Left hindlimb (tissue), 1 donor: ENCODE data around the gene RNF115.
"Not testable (repeated sequence)": the region's sequence is repeated elsewhere in the genome, so short reads cannot be mapped to it uniquely, and the experiment has no call there.

ENCODE experiments used
- DNase-seq: peaks from one replicate; pipeline ENCODE4 v3.0.0-alpha.2; 2018

Gene RNF115

DNA sequence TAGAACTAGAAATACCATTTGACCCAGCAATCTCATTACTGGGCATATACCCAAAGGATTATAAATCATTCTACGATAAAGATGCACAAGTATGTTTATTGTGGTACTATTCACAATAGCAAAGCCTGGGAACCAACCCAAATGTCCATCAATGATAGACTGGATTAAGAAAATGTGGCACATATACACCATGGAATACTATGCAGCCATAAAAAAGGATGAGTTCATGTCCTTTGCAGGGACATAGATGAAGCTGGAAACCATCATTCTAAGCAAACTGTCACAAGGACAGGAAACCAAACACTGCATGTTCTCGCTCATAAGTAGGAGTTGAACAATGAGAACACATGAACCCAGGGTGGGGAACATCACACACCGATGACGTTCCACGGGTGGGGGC lies 97.7 kb downstream of the RNF115 start:
- DNase-seq: not testable (repeated sequence)

DNA sequence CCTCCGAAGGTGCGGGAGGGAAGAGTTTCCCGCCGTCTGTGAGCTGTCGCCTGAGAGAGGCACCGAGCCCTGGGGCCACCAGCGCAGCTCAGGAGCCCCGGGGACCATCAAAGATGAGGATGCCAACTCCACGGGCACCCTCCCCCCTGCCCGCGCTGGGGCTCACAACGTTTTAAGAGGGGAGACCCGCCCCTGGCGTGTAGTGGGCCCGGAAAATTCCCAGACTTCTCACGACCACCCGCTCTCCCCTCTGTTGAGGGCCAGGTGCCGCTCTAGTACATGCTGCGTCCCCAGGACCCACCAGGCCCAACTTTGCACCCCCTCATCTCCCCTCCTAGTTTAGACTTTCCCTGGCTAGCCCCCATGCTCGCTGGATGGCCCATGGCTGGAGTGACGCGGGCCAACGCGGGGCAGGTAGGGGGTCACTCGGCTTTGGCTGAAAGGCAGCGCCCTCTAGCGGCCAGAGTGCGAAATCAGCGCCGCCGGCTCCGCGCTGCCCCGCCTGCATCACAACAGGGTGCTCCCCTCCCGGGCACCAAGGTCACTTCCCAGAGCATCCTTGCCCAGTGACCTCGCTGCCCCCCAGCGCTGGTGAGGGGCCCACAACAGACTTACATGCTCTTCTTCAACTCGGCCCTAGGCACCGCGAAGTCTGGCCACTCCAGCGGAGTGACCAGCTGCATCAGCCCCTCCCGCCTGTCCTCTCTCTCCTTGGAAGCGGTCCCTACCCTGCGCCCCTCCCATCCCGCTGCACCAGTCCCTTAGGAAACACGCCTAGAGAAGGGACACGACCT lies 102.8 kb downstream of the RNF115 start:
- DNase-seq: peak; percentile 66

DNA sequence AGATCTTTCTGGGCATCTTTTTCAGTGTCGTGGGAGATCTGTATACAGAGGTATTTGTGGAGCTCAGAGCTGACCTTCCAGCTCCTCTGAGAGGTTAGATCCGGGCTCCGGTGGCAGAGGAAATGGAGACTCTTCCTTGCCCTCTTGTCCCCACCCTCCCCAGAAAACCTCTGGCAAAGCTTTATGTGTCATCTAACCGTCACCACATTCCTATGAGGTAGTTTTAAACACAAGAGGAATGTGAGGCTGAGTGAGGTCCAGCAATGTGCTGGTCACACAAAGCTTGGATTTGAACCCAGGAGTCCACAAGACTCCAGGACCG lies 103.4 kb downstream of the RNF115 start:
- no peak for DNase-seq

DNA sequence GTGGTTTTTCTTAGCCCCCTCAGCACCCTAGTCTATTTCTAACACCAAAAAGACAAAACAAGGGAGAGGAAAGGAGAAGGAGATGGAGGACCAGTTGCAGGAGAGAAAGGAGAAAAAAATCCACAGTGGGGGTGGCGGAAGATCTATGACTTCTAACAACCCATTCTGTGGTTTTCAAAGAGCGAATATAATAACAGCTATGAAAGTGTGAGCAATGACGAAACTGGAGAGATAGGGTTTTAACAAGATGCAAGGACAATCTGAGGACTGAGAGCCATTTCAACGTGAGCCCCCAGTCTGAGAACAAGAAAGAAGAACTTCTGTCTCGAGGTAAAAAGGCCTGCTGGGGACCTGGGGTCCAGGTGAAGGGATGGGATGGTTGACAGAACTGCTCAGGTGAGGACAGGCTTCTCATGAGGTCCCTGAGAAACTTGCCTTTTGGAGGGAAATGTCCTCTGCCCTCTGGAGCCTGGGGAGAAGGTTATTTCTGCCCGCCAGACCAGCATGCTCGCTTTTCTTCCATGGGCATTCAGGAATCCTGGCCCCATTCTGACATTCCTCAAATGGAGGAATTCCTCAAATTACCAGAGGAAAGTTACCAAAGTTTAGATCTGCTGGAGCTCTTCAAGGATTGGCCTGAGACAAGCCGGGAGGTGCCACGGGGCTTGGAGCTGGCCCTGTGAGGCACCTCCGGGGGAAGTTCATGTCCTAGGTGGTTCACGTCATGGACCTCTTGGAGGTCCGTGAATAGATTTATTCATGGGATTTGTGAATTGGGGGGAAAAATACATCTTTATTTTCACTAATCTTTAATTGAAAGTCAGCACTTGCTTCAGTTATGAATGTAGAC lies 104.4 kb downstream of the RNF115 start, which contains the start of gene CD160:
Gene CD160, plus strand, starts transcription at position 270 of the 850 bp plus-strand sequence. CDS start 8,829 bp downstream, outside the sequence.
- DNase-seq: no peak

GRCh38 chr1:145718465-145718864 lies 105.4 kb downstream of the RNF115 start:
- not testable (repeated sequence) for DNase-seq

DNA sequence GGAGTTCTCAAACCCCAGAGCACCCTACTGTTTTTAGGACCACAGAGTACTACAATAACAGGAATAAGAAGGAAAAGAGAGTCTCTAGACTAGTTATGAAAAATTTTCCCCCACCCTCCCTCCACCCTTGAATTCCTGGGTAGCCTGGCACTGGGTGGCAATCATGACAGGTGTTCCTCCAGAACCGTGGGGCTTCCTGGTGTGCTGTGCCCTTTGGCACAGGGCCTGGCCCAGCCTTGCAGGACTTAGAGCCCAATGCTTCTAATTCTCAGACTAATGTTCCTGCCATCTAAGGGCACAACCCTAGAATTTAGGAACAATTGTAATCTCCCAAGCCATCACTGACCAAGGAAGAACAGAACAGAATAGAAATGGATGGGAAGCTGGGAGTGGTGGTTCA lies 106.1 kb downstream of the RNF115 start:
- no peak for DNase-seq

DNA sequence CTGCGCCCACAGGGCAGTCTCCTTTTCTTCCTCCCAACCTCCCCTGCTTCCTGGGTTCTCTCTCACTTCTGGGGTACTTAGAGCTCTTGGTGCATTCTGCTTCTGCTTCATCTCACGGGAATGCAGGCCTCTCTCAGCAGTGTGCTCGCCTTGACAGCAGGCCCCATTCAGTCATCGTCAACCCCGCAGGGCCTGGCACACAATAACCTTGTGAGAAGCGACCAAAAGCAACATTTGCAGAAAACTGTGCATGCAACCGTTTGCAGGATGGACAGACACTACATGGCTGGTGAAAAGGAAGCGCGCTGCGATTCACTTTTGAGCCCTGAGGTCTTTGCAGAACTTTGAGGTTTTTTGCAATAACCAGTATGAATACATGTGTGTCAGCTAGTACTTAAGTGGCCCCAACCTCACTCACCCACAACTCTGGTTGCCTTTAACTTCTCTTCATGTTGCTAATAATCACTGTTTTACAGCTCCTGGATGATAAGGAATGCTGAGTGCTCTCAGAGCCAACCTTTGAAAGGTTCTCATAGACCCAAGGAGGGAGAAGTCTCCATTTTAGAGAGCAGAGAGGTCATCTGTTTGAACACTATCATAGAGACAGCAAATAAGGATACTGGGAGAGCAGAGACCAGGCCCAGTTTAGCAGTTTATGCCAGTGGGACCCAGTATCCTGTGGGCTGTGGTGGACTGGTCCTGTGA lies 107.1 kb downstream of the RNF115 start:
- DNase-seq: no peak

- no peak for DNase-seq
Measured at GRCh38 chr1:145714524-145715111, 109.3 kb downstream of the RNF115 start.

DNA sequence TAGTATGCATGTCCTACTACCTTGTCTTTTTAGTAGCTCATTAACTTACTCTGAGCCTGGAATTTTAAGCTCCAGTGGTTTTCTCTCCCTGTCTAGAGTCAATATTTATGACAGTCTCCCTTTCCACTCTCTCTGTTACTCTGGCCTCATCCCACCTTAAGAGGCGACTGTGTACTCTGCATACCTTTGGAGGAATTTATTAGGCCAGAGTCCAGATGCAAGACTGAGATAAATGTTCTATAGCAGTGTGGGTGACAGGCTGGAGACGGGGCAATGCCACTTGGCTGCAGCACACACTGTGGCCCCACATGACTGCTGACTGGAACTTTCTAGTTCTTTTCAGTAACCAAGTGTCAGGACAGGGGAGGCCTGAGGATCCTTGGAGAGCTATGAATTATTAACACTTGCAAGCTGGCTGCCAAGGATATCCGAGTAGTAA lies 112.7 kb downstream of the RNF115 start:
- no peak for DNase-seq

DNA sequence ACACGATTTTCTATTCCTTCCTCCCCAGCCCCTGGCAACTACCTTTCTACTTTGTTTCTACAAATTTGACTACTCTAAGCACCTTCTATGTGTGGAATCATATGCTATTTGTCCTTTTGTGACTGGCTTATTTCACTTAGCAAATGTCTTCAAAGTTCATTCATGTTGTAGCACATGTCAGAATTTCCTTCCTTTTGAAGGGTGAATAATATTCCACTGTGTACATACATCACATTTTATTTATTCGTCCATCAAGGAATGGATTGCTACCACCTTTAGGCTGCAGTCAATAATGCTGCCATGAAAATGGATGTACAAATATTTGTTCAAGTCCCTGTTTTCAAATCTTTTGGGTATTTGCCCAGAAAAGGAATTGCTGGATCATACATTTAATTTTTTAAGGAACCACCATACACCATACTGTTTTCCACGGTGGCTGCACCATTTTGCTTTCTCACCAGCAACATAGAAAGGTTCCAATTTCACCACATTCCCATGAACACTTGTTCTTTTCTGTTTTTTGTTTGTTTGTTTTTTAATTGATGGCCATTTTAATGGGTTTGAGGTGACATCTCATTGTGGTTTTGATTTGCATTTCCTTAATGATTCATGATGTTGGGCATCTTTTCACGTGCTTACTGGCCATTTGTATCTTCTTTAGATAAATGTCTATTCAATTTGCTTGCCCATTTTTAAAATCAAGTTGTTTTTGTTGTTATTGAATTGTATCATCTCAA lies 113.4 kb downstream of the RNF115 start:
- no peak for DNase-seq

GRCh38 chr1:145708063-145708462 lies 115.8 kb downstream of the RNF115 start:
- DNase-seq: no peak

DNA sequence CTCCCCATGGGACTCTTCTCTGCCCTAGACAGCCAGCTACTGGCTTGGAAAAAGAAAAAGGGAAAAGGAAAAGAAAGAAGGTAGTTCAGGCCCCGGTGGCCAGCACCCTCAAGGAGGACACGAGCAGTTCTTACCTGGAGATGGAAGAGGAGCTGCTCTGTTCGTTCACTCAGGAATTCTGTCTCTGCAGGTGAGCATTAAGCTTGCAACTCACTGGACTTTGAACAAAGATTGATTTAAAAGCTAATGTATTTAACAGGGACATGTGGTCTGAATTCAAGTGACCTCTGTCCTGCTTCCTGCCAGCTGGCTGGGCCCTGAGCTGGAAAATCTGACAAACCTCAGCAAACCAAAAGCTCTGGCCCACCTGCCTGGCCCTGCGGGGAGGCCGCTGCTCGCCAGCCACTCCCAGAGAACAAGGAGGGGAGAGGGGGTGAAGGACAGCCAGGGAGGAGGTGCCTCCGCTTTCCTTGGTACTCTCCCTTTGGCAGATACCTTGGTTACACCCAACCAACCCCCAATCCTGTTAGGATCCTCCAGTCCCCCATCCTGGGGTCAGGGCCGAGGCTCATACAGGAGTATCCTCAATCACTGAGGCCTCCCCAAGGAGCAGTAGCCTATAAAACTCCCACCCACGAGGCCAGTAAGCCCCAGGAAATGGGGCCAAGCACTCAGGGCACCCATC lies 116.6 kb downstream of the RNF115 start, which contains the start of gene PDZK1:
Gene PDZK1, minus strand, starts transcription at position 186 of the 685 bp plus-strand sequence. CDS start 19,347 bp downstream, outside the sequence.
- peak; percentile 42 for DNase-seq

DNA sequence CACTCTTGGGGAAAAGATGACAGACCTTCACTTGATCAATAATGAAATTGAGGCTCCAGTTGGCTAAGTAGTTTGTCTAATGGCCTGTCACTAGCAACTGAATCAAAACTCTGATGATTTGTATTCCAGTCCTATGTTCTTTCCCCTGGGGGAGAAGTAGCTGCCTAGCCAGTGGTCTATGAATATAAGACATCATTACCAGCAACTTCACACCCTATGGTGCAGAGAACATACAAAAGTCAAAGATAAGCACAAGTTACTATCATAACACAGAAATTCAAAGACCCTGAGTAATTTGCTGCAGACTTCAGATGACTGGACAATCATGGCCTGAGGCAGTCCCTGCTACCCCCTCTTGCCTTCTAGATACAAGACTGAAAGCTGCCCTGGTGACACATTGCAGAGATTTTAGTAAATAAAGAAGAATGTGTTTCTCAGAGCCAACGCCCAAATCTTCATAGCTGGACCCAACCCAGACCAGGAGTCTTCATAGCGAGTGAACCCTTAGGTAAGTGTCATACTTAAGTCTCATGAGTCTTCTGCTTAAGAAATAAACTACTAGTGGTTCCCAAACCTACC lies 117.7 kb downstream of the RNF115 start:
- DNase-seq: no peak

DNA sequence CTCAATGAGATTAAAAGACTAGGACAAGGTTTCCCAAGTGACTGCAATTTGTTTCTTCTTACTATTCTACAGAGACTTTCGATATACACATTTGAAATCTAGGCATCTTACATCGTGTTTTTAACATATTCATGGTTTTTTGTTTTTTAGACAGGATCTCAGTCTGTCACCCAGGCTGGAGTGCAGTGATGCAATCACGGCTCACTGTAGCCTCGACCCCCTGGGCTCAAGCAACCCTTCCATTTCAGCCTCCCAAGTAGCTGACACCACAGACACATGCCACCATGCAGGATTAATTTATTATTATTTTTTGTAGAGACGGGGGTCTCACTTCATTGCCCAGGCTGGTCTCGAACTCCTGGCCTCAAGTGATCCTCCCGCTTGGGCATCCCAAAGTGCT lies 118.3 kb downstream of the RNF115 start:
- DNase-seq: no peak

GRCh38 chr1:145702826-145703225 lies 121.1 kb downstream of the RNF115 start:
- no peak for DNase-seq

- no peak for DNase-seq
Measured at GRCh38 chr1:145702052-145702451, 121.8 kb downstream of the RNF115 start.

DNA sequence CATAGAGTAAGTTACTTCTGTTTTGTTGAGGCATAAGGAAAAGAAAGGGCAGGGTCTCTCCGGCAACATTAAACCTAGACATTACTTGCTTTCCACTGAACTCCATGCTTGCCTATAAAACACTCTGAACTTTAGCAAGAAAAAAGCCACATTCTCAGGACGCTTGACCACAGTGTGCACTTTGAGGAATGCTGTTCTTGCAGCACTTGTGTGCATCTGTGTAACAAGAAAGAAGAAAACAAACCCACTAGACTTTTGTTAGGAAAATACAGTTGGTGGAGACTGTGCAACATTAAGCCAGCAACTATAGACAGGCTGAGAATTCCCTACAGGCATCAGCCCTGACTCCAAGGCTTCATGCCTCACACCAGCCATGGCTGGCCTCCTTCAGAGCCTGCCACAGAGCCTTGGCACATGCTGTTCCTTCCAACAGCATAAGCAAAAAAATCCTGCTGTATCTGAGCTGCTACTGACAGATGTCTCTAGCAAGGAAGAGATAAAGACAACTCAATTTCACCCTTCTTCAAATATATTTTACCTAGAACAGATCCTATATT lies 122.5 kb downstream of the RNF115 start:
- no peak for DNase-seq

GRCh38 chr1:145696630-145696960 lies 127.3 kb downstream of the RNF115 start:
- no peak for DNase-seq

DNA sequence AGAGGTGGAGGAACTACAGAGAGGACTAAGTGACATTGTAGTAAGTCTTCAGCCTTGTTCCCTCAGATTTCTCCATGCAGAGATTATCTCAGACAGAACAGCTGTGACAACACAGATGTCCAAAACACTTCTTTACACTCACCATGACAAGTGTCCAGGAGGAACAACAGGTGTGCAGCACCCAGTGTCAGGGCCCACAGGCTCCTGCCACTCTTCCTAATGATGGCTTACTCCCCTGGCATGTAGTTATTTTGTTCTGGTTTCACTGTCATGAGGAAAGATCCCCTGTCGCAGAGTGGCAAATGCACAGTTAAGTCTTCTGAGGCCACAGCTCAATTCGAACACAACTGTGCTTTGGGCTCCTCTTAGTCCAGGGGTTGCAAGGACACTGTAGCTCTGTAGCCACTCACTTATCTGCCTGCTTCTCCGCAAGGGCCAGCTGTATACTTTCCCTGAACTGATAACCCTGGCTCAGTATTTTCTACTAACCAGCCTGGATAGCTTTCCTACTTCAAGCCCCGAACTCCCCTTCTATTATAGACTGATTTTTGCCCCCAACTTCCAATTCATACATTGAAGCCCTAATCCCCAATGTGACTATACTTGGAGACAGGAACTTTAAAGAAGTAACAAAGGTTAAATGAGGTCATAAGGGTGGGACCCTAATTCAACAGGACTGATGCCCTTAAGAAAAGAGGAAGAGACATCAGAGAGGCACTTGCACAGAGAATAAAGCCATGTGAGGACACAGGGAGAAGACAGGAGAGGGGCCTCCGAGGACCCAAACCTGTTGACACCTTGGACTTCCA lies 127.9 kb downstream of the RNF115 start:
- no peak for DNase-seq
